DMS79 treated with DMSO at 0.1 percent for 48 hours (cell line): Measurements from ENCODE around the gene PCDHB11.
"Not testable (repeated sequence)": the region's sequence is repeated elsewhere in the genome, so short reads cannot be mapped to it uniquely, and the experiment has no call there.

Experiments used
- DNase-seq: peaks from one replicate; lab custom pipeline; 2025; lab: John Stamatoyannopoulos, UW

Gene PCDHB11

GRCh38 chr5:141186897-141187512 is 12.4 kb upstream of the PCDHB11 start, which contains the start of gene PCDHB9:
TSS of gene PCDHB9 (plus strand) at chr5:141187161. CDS start at chr5:141187319, 158 bp downstream.
- DNase-seq = no peak

- DNase-seq = not testable (repeated sequence)
Observed at GRCh38 chr5:141188682-141189081, 10.7 kb upstream of the PCDHB11 start.

GRCh38 chr5:141189131-141189530 is 10.3 kb upstream of the PCDHB11 start:
- not testable (repeated sequence) for DNase-seq

GRCh38 chr5:141192110-141192725 is 7.2 kb upstream of the PCDHB11 start, which contains the start of gene PCDHB10:
TSS of gene PCDHB10 (plus strand) at chr5:141192353. CDS start at chr5:141192553, 200 bp downstream.
- no peak for DNase-seq

- not testable (repeated sequence) for DNase-seq
Observed at GRCh38 chr5:141194332-141194731, 5.1 kb upstream of the PCDHB11 start.

- no peak for DNase-seq
Observed at GRCh38 chr5:141196363-141196762, 3.1 kb upstream of the PCDHB11 start.

GRCh38 chr5:141201126-141201525 is 1.7 kb downstream of the PCDHB11 start:
- not testable (repeated sequence) for DNase-seq

- DNase-seq = not testable (repeated sequence)
Observed at GRCh38 chr5:141201646-141202045, 2.2 kb downstream of the PCDHB11 start.

- DNase-seq = no peak
Observed at GRCh38 chr5:141208478-141208877, 9.1 kb downstream of the PCDHB11 start, which contains the start of gene PCDHB12. TSS of gene PCDHB12 (plus strand) at chr5:141208719. CDS start at chr5:141208908, 189 bp downstream.

- DNase-seq = not testable (repeated sequence)
Observed at GRCh38 chr5:141210281-141210680, 10.9 kb downstream of the PCDHB11 start.

GRCh38 chr5:141210849-141211248 is 11.4 kb downstream of the PCDHB11 start:
- not testable (repeated sequence) for DNase-seq

GRCh38 chr5:141213656-141214339 is 14.4 kb downstream of the PCDHB11 start, which contains the start of gene PCDHB13:
TSS of gene PCDHB13 (plus strand) at chr5:141213919. CDS start at chr5:141214124, 205 bp downstream.
- not testable (repeated sequence) for DNase-seq

- DNase-seq = not testable (repeated sequence)
Observed at GRCh38 chr5:141214583-141214982, 15.2 kb downstream of the PCDHB11 start.

GRCh38 chr5:141215504-141215903 is 16.1 kb downstream of the PCDHB11 start:
- DNase-seq = not testable (repeated sequence)

- not testable (repeated sequence) for DNase-seq
Observed at GRCh38 chr5:141216035-141216434, 16.6 kb downstream of the PCDHB11 start.

- DNase-seq = no peak
Observed at GRCh38 chr5:141223112-141223783, 23.8 kb downstream of the PCDHB11 start, which contains the start of gene PCDHB14. TSS of gene PCDHB14 (plus strand) at chr5:141223343. CDS start at chr5:141223506, 163 bp downstream.

- not testable (repeated sequence) for DNase-seq
Observed at GRCh38 chr5:141224844-141225243, 25.4 kb downstream of the PCDHB11 start.

GRCh38 chr5:141225421-141225820 is 26.0 kb downstream of the PCDHB11 start:
- not testable (repeated sequence) for DNase-seq

- no peak for DNase-seq
Observed at GRCh38 chr5:141234109-141234667, 34.8 kb downstream of the PCDHB11 start.

- not testable (repeated sequence) for DNase-seq
Observed at GRCh38 chr5:141235922-141236321, 36.5 kb downstream of the PCDHB11 start.

GRCh38 chr5:141236516-141237313 is 37.3 kb downstream of the PCDHB11 start:
- no peak for DNase-seq
